Activated effector memory CD4-positive, alpha-beta T cell treated with anti-CD3 and anti-CD28 coated beads, Interleukin-2, amount 50 U/mL, for 16 hours (primary cell): ENCODE data around the gene SARDH.
"Not testable (repeated sequence)": the region's sequence is repeated elsewhere in the genome, so short reads cannot be mapped to it uniquely, and the experiment has no call there.

ENCODE experiments used
- DNase-seq: peaks from one replicate; pipeline ENCODE4 v3.0.0-alpha.2; 2020

SARDH gene

GRCh38 chr9:133775291-133775690 is 37.1 kb upstream of the SARDH start:
- DNase-seq, result no peak

DNA sequence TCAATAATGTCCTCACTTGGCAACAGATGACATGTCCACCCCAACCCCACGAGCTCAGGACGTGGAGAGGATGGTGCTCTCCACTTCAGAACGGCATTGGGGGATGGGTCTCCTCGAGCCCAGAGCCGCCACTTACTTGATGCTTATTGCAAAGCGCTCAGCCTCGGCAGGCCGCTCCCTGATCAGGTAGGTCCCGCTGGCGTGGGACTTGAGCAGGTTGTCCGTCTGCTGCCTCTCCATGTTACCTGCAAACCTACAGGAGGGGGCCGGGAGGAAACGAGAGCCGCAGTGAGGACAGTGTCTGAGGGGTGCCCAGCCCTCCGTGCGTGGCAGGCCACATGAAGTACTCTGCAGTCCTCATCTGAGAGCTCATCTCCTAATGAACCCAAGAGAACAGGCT is 36.6 kb upstream of the SARDH start:
- no peak for DNase-seq

DNA sequence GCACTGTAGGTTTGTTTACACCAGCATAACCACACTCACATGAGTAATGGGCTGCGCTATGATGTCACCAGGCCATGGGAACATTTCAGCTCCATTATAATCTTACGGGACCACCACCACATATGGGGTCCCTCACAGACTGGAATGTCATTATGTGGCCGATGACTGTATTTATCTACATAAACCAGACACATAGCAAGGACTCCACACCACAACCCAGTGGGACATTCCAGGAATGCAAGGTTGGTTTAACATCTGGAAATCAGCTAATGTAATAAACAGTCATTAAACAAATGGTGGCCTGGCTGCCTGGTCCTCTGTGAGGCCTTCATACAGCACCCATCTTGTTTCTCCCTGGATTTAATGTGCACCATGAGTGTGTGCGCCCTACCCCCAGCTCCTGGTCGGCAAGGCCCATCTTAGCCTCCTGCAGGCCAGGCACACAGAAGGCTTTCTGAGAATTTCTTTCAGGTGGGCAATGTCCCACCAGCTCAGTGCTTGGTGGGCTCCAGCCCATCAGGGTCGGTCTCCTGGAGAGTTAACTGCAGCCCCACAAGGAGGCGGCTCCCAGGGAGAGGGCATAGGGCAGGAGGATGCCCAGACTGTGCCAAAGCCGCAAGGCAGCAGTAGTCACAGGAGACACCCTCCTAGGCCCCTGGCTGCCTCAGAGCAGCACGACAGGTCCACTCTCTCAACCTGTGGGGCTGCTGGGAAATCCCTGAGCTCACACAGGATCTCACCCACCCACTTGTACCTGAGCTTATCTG is 35.9 kb upstream of the SARDH start:
- DNase-seq, result no peak

GRCh38 chr9:133772581-133772980 is 34.4 kb upstream of the SARDH start:
- peak; percentile 36 for DNase-seq

DNA sequence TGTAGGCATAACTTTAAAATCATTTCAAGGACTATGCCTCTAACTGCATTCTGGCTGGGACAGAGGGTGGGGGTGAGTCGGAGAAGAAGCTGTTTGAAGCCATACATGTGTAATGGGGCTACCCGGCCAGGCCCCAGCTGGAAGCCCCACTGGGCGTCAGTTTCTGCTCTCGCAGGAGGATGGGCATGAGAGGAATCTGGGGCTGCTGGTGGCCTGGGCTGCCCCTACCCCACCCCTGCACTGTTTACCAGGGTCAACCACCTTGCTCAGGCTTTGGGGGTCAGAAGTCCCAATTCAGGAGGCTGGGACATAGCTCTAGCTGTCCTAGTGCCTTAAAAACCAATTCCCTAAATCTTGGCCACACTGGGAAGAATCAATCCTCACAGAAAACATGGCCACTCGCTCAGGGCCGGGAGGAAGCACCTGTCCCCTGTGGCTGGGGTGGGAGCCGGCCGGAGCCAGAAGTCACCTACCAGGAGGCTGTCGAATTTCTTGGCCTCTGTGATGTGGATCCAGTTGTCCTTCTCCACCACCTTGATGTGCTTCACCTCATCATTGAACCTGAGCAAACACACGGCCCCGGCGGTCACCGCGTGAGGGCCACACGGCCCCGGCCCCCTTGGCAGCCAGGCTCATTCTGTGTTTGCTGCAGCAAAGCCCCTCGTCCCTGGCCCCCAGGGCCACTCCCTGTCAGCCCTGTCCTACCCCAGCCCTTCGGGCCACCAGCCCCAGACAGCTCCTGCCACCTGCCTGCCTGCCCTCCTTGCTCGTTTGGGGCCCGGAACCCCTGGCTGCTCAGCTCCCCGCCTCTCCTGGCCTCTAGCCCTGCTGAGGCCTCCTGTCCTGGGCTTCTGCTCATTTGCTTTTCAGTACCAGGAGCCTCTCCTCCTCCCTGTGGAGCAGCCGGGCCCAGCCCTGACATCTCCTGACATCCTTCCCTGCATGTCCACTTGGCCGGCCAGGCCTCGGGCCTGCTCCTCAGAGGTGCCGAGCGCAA is 33.6 kb upstream of the SARDH start:
- peak; percentile 54 for DNase-seq

GRCh38 chr9:133770076-133770777 is 32.1 kb upstream of the SARDH start:
- DNase-seq, result peak; percentile 48

DNA sequence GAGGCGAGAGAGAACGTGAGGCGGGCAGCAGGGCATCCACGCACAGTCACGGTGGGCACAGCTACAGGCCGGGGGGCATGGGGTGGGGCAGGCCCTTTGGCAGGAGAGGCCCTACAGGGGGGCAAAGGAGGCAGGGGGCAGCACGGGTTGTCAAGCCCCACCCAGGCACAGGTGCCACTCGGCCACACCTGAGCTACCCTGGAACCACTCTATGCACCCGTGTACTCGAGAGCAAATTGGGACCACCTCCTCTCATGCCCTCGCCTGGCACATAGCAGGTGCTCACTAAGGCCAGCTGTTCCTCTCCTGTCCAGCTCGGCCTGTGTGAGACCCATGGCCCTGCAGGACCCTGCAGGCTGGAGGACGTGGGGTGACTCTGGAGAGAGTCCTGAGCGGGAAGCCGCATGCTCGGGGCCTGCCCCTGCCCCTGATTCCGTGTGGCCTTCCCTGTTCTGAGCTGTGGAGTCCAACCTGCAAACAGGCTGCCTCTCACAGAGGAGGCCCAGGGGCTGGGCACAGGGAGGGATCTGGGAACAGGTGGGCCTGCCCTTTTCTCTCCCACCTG is 31.4 kb upstream of the SARDH start:
- peak; percentile 56 for DNase-seq

DNA sequence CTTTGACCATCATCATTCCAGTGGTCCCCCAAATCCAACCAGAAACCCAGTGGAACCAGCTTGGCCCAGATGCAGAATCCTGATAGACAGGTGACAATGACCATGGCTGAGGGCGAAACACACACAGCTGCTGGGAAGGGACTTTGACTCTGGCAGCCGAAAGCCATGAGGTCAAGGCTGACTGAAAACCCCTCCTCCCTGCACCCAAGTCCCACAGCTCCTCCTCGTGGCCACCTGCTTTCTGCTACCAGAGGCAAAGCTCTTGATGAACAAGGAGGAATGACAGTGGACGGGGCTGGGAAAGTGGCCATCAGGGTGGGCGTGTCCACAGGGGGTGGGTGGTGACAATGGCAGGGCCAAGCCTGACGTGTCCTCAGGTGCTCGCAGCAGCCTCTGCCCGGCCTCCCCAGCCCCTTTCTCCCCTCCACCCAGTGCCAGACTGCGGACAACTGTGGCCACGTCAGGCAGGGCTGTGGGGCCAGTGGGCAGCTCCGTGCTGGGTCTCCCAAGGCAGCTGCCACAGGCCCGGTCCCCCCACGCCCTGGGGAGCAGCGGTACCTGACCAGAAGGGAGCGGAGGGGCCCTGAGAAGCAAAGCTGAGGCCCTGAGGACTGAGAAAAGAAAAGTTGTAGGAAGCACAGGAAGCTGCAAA is 30.8 kb upstream of the SARDH start:
- DNase-seq, result peak; percentile 57

GRCh38 chr9:133768371-133768858 is 30.3 kb upstream of the SARDH start:
- DNase-seq, result peak; percentile 51

DNA sequence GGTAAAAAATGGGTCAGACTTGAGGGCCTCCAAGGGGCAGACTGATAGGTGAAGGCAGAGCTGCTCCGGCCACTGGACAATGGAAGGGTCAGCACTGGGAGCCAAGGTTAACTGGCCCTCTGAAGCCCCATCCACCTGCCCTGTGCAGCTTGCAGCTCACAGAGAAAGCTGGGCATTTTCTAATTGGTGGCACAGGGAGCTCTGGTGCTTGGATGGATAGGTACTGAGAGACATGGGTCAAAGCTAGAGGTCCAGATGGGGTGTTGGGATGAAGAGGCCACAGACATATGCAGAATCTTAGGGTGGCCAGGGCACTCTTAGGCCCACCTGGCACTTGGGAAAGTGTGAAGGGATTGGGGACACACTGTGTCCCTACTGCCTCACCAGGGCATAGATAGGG is 29.5 kb upstream of the SARDH start:
- DNase-seq, result peak; percentile 22

DNA sequence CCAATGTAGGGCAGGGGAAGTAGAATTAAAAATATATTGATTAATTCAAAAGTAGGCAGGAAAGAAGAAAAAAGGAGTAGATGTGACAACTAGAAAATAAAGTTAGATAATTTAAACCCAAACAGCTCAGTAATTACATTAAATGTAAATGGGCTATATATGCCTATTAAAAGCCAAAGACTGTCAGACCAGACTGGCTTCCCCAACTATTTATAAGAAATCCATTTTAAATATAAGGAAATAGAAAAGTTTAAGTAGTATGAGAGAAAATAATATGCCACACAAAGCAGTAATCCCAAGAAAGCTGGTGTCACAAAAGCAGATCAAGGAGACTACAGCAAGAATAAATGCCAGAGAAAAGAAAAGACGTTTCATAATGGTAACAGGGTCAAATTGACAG is 28.9 kb upstream of the SARDH start:
- no peak for DNase-seq

GRCh38 chr9:133766234-133766633 is 28.1 kb upstream of the SARDH start:
- not testable (repeated sequence) for DNase-seq

GRCh38 chr9:133763272-133764183 is 25.4 kb upstream of the SARDH start:
- DNase-seq, result peak; percentile 50

GRCh38 chr9:133762488-133763271 is 24.5 kb upstream of the SARDH start:
- DNase-seq, result peak; percentile 44

DNA sequence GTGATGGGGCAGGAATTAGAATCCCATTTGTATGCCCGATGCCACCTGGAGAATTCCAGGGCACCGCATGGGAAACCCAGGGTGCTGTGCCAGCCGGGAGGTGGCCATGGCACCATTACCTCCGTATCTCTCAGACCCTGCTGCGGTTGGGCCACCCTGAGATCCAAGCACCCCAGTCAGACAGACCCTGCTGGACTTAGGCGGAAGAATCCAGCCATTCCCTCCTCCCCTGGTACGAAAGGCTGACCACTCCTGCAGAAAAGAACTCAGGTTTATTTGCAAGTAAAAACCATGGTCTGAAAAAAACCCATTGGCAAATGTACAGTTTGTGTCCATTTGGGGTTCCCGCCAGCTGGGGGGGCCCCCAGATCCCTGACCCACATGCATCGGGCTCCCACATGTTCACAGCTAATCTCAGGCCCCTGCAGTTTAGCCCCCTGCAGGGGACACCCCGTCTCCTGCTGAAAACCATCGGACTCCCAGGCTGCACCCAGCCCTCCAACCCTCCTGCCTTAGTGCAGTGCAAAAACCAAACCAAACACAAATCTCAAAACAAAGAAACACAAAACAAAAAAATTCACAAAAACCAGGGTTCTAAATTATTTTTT is 23.6 kb upstream of the SARDH start:
- DNase-seq, result peak; percentile 31

DNA sequence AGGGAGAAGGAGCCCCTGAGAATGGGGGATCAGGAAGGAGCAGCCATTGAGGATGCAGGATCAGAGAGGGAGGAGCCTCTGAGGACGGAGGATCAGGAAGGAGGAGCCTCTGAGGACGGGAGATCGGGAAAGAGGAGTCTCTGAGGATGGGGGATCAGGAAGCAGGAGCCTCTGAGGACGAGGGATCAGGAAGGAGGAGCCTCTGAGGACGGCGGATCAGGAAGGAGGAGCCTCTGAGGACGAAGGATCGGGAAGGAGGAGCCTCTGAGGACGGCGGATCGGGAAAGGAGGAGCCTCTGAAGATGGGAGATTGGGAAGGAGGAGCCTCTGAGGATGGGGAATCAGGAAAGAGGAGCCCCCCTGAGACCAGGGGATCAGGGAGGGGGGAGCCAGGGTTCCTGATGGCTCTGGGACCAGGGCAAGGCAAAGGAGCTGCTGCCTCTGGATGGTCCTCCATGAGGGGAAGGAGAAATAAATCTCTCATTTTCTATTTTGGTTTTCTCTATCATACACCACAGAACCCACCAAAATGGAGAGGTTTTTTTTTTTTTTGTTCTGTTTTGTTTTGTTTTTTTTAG is 22.6 kb upstream of the SARDH start:
- peak; percentile 2 for DNase-seq

- peak; percentile 27 for DNase-seq
Observed at GRCh38 chr9:133759946-133760345, 21.8 kb upstream of the SARDH start.

DNA sequence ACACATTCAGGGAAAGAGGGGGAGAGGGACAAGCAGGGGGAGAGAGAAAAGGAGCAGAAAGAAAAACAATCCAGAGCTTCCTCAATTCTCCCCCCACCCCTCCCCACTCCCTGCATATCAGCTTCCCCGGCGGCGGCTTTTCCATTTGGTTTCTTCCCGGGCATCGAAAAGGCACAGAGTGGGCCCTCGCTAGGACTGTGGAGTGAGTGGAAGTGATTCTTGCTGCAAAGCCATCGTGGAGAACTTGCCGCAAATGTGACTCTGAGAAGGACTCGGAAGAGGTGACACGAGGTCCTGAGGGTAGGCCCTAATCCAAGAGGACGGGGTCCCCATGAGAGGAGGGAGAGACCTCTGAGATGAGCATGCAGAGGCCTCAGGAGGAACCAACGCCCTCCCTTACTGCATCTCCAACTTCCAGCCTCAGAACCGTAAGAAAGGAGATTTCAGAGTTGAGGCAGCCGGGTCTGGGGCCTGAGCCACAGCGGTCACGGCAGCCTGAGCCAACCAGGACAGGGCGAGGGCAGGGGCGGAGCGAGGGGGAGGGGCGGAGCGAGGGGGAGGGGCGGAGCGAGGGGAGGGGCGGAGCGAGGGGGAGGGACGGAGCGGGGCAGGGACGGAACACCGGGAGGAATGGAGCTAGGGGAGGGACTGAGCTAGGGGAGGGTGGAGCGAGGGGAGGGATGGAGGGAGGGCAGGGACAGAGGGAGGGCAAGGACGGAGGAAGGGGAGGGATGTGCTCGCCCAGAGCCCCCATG is 21.2 kb upstream of the SARDH start:
- DNase-seq, result peak; percentile 47

GRCh38 chr9:133758228-133758627 is 20.1 kb upstream of the SARDH start:
- peak; percentile 22 for DNase-seq
